HL-60 (cell line): ENCODE measurements around the gene COPRS.

Experiments
- POLR2AphosphoS5 ChIP-seq: IDR thresholded peaks from 2 replicates; pipeline ENCODE4 v1.6.1; 2012; ENCODE audit warnings: low read depth
- TF ChIP-seq, protein P1 (sequence below): IDR thresholded peaks from one replicate; pipeline ENCODE4 v1.5.1; 2011; ENCODE audit warnings: low read length, control low read depth, inconsistent platforms; ENCODE audit not compliant: insufficient read depth
- TF ChIP-seq, protein P2 (sequence below): IDR thresholded peaks from 2 replicates; pipeline ENCODE4 v1.6.1; 2012; ENCODE audit warnings: low read depth; ENCODE audit not compliant: insufficient replicate concordance

DNA sequence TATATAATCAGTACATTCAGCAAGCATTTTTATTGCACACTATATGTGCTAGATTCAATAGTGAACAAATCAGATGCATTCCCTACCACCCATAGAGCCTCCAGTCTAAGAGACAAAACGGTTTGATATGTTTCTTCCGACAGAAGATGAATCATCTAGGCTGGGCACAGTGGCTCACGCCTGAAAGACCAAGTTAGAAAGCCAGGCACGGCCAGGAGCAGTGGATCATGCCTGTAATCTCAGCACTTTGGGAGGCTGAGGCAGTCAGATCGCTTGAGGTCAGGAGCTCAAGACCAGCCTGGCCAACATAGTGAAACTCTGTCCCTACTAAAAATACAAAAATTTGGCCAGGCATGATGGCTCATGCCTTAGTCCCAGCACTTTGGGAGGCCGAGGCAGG, 18.3 kb upstream of the COPRS start:
- TF ChIP-seq, protein P1, sequence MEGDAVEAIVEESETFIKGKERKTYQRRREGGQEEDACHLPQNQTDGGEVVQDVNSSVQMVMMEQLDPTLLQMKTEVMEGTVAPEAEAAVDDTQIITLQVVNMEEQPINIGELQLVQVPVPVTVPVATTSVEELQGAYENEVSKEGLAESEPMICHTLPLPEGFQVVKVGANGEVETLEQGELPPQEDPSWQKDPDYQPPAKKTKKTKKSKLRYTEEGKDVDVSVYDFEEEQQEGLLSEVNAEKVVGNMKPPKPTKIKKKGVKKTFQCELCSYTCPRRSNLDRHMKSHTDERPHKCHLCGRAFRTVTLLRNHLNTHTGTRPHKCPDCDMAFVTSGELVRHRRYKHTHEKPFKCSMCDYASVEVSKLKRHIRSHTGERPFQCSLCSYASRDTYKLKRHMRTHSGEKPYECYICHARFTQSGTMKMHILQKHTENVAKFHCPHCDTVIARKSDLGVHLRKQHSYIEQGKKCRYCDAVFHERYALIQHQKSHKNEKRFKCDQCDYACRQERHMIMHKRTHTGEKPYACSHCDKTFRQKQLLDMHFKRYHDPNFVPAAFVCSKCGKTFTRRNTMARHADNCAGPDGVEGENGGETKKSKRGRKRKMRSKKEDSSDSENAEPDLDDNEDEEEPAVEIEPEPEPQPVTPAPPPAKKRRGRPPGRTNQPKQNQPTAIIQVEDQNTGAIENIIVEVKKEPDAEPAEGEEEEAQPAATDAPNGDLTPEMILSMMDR = no peak
- no peak for TF ChIP-seq POLR2AphosphoS5
- TF ChIP-seq, protein P2, sequence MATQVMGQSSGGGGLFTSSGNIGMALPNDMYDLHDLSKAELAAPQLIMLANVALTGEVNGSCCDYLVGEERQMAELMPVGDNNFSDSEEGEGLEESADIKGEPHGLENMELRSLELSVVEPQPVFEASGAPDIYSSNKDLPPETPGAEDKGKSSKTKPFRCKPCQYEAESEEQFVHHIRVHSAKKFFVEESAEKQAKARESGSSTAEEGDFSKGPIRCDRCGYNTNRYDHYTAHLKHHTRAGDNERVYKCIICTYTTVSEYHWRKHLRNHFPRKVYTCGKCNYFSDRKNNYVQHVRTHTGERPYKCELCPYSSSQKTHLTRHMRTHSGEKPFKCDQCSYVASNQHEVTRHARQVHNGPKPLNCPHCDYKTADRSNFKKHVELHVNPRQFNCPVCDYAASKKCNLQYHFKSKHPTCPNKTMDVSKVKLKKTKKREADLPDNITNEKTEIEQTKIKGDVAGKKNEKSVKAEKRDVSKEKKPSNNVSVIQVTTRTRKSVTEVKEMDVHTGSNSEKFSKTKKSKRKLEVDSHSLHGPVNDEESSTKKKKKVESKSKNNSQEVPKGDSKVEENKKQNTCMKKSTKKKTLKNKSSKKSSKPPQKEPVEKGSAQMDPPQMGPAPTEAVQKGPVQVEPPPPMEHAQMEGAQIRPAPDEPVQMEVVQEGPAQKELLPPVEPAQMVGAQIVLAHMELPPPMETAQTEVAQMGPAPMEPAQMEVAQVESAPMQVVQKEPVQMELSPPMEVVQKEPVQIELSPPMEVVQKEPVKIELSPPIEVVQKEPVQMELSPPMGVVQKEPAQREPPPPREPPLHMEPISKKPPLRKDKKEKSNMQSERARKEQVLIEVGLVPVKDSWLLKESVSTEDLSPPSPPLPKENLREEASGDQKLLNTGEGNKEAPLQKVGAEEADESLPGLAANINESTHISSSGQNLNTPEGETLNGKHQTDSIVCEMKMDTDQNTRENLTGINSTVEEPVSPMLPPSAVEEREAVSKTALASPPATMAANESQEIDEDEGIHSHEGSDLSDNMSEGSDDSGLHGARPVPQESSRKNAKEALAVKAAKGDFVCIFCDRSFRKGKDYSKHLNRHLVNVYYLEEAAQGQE = no peak
